KOPT-K1 (cell line): ENCODE data around the gene WDR4.
"Not testable (repeated sequence)": the region's sequence is repeated elsewhere in the genome, so short reads cannot be mapped to it uniquely, and the experiment has no call there.

Source experiments
- H3K27ac ChIP-seq: fragments of 200-600 bp; sonication (generic); 2 replicates; pipeline ENCODE4 v1.5.1; 2016; ENCODE audit warnings: antibody characterized with exemption, mild to moderate bottlenecking, low read depth, low read length; ENCODE audit not compliant: poor library complexity, severe bottlenecking
- H3K36me3 ChIP-seq: fragments of 200-600 bp; sonication (generic); 2 replicates; pipeline ENCODE4 v1.5.1; 2017; ENCODE audit warnings: antibody characterized with exemption, mild to moderate bottlenecking, low read length, moderate library complexity; ENCODE audit not compliant: insufficient read depth
- H3K9me3 ChIP-seq: fragments of 200-600 bp; sonication (generic); 2 replicates; pipeline ENCODE4 v1.5.1; 2017; ENCODE audit warnings: antibody characterized with exemption, low read length, mild to moderate bottlenecking; ENCODE audit not compliant: insufficient read depth, poor library complexity, severe bottlenecking

Gene WDR4

GRCh38 chr21:42841916-42842655 lies 37.3 kb downstream of the WDR4 start:
- H3K27ac ChIP-seq, H3K9me3 ChIP-seq: not testable (repeated sequence)
- peaks cover 86% of the 10 kb centered on the region for H3K36me3 ChIP-seq

GRCh38 chr21:42841156-42841915 lies 38.0 kb downstream of the WDR4 start:
- Histone ChIP-seq H3K36me3 (peaks cover 86% of the 10 kb centered on the region), H3K27ac (no peak overlapping the region)

GRCh38 chr21:42840411-42841155 lies 38.8 kb downstream of the WDR4 start:
- no peak overlapping the region for H3K27ac ChIP-seq
- no peaks in the 10 kb centered on the region for H3K9me3 ChIP-seq
- H3K36me3 ChIP-seq: peaks cover 86% of the 10 kb centered on the region

More at GRCh38 chr21:42841156-42841915, 38.0 kb downstream of the WDR4 start:
- H3K9me3 ChIP-seq: no peaks in the 10 kb centered on the region

DNA sequence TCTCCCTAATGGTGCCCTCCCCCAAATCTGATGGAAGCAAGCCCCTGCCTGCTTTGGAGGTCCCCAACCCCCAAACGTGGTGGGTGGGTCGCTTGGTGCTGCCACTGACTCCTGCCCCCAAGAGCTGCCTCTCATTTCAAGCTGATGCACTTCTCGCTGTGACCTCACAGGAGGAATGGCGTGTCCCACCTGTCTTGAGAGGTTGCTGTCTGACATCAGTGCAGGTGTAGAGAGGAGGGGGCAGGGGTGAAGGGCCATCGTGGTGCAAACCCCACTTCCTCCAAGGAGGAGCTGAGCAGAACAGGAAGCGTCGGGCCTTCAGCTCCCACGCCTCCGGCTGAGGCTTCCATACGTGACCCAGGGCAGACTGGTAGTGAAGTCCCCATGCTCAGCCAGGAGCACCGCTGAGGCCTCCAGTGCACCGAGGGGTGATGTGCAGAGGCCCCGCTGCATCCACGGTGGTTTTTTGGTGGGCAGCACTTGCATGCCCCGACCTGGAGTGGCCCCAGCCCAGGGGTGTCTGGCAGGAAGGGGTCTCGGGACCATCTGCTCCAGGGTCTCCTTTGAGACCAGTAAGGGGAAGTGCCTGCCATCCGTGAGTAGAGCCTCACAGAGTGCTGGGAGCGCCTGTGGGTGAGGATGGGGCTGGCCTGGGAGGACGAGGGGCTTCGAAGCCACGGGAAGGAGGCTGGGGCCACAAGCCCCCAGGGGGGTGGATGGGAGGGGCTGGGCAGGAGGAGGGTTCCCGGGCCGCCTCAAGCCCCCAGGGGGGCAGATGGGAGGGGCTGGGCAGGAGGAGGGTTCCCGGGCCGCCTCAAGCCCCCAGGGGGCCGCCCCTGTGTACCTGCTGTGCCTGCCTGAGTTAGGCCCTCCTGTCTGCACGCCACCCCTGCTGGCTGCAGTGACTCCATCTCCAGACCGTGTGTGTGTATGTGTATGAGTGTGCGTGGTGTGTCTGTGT lies 39.8 kb downstream of the WDR4 start:
- Histone ChIP-seq H3K36me3 (peaks cover 85% of the 10 kb centered on the region), H3K27ac (no peak overlapping the region)

DNA sequence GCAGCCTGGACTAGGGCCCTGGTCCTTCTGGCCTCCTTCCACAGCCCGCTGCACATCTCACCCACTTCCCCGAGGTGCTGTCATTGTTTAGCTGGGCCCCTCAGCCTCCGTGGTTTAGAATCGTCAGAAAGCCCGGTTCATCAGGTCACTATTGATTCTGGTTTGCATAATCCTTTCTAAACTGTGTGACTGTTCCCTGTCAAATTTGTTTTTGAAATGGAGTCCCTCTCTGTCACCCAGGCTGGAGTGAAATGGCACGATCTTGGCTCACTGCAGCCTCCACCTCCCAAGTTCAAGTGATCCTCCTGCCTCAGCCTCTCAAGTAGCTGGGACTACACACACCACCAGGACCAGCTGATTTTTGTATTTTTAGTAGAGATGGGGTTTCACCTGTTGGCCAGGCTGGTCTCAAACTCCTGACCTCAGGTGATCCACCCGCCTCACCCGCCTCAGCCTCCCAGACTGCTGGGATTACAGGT lies 41.1 kb downstream of the WDR4 start:
- H3K9me3 ChIP-seq, H3K27ac ChIP-seq: not testable (repeated sequence)
- H3K36me3 ChIP-seq: peaks cover 79% of the 10 kb centered on the region

More for the DNA sequence above, 39.8 kb downstream of the WDR4 start:
- no peaks in the 10 kb centered on the region for H3K9me3 ChIP-seq

GRCh38 chr21:42837421-42838211 lies 41.7 kb downstream of the WDR4 start:
- H3K36me3 ChIP-seq: peaks cover 72% of the 10 kb centered on the region
- H3K9me3 ChIP-seq: no peaks in the 10 kb centered on the region
- no peak overlapping the region for H3K27ac ChIP-seq

DNA sequence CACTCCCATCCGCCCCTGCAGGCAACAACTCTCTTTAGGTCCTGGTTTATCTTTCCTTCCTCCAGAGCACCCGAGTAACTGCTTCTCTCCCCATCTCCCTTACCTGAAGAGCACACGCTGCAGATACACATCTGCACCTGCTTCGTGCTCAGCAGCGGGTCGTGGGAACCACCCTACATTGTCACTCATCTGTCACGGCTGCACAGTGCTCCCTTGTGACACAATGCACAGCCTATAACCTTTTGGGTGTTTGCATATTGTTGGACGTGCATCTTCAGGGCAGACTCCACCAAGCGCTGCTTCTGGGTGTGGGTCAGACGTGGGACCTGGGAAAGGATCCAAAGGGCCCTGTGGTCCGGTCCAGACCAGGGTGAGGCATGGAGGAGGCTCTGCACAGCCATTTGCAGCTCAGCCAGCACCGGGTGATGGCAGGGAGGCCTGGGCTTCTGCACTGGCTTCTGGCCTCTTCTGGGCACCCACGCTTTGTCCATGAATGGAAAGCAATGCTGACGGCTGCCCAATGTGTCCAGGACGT lies 42.5 kb downstream of the WDR4 start:
- Histone ChIP-seq H3K27ac (no peak overlapping the region), H3K36me3 (peaks cover 66% of the 10 kb centered on the region)

DNA sequence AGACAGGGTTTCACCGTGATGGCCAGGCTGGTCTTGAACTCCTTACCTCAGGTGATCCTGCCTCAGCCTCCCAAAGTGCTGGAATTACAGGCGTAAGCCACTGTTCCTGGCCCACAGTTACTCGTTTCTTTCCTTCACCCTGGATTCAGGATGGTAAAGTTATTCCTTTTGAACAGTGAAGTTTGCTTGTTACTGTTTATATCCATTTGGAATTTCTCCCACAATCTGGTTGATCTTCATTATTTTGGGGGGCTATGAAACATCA lies 43.0 kb downstream of the WDR4 start:
- Histone ChIP-seq H3K27ac (no peak overlapping the region), H3K9me3 (no peaks in the 10 kb centered on the region), H3K36me3 (peaks cover 62% of the 10 kb centered on the region)

More for the DNA sequence above, 42.5 kb downstream of the WDR4 start:
- no peaks in the 10 kb centered on the region for H3K9me3 ChIP-seq

- no peaks in the 10 kb centered on the region for H3K9me3 ChIP-seq
- H3K27ac ChIP-seq: no peak overlapping the region
- H3K36me3 ChIP-seq: peaks cover 56% of the 10 kb centered on the region
Measured at GRCh38 chr21:42835611-42836401, 43.5 kb downstream of the WDR4 start.

- Histone ChIP-seq H3K27ac (no peak overlapping the region), H3K36me3 (peaks cover 50% of the 10 kb centered on the region), H3K9me3 (no peaks in the 10 kb centered on the region)
Measured at GRCh38 chr21:42835211-42835610, 44.1 kb downstream of the WDR4 start.

- H3K9me3 ChIP-seq: no peaks in the 10 kb centered on the region
- H3K36me3 ChIP-seq: peaks cover 46% of the 10 kb centered on the region
- no peak overlapping the region for H3K27ac ChIP-seq
Measured at GRCh38 chr21:42834726-42835191, 44.6 kb downstream of the WDR4 start.

DNA sequence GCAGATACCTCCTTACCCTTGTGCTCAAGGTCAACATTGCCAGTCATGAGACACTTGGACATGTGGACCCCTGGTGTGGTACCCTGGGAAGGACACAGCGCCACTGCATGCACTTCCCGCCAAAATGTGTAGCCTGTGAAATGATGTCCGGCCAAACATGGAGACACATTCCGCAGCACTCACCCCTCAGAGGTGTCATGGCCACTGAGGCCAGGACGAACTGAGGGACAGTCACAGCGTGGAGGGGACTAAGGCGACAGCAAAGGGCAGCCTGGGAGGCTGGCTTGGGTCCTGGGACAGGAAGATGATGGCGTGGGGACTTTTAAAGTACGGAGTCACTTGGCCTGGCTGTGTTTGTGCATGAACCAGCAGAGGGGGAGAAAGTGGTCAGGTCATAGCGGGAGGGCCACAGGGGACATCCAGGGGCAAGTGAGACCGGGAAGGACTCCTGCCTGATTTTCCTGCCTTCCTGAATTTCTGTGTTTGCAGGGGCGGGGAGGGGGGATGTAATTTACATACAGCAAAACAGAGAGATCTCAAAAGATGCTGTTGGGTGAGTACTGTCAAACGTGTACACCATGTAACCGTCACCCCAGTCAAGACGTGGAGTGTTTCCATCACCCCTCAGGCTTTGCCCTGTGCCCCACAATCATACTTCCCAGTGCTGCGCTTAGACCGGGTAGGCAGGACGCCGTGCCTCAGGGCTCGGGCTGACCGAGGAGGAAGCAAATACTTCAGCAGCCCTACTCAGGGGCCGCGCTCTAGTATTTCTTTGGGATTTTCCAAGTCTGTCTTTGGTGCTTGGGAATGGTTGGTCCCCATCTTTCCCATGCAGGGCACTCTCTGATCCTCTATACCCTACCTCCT lies 45.2 kb downstream of the WDR4 start:
- Histone ChIP-seq H3K27ac (no peak overlapping the region), H3K9me3 (no peaks in the 10 kb centered on the region), H3K36me3 (peaks cover 39% of the 10 kb centered on the region)
